RWPE2 (cell line): ENCODE measurements around the gene DDX3X.
A peak's percentile ranks its signal among the peaks of the same experiment; 100 is the strongest.
"Not testable (repeated sequence)": the region's sequence is repeated elsewhere in the genome, so short reads cannot be mapped to it uniquely, and the experiment has no call there.

Experiments
- ATAC-seq: fragments of 200-7000 bp; cut with Tn5 transposase; 3 replicates; pipeline ENCODE4 v1.9.1; 2021; ENCODE audit warnings: low read depth
- DNase-seq: peaks from one replicate; pipeline ENCODE4 v3.0.0-alpha.2; 2020; ENCODE audit warnings: low spot score
- H3K27ac ChIP-seq: fragments of 450-650 bp; 2 replicates; pipeline ENCODE4 v1.5.1; 2017; ENCODE audit warnings: mild to moderate bottlenecking; ENCODE audit not compliant: poor library complexity, severe bottlenecking
- H3K27me3 ChIP-seq: fragments of 250-450 bp; sonication (Bioruptor Pico); 2 replicates; pipeline ENCODE4 v1.5.1; 2021; ENCODE audit warnings: mild to moderate bottlenecking, moderate library complexity; ENCODE audit not compliant: insufficient read depth, poor library complexity, severe bottlenecking
- H3K36me3 ChIP-seq: fragments of 250-450 bp; sonication (Bioruptor Pico); 2 replicates; pipeline ENCODE4 v1.5.1; 2020; ENCODE audit warnings: low read depth, mild to moderate bottlenecking, moderate library complexity
- H3K4me1 ChIP-seq: fragments of 250-450 bp; sonication (Bioruptor Pico); 2 replicates; pipeline ENCODE4 v1.5.1; 2021; ENCODE audit warnings: mild to moderate bottlenecking, moderate library complexity; ENCODE audit not compliant: insufficient read depth, poor library complexity, severe bottlenecking
- H3K4me3 ChIP-seq: fragments of 250-450 bp; sonication (Bioruptor Pico); 2 replicates; pipeline ENCODE4 v1.5.1; 2021; ENCODE audit warnings: mild to moderate bottlenecking, moderate library complexity; ENCODE audit not compliant: severe bottlenecking
- H3K9me3 ChIP-seq: fragments of 250-450 bp; sonication (Bioruptor Pico); 2 replicates; pipeline ENCODE4 v1.5.1; 2021; ENCODE audit warnings: mild to moderate bottlenecking, moderate library complexity; ENCODE audit not compliant: severe bottlenecking
- TF ChIP-seq, protein P1 (sequence below): fragments of 450-650 bp; IDR thresholded peaks from one replicate; pipeline ENCODE4 v1.5.1; 2017; ENCODE audit warnings: mild to moderate bottlenecking, moderate library complexity; ENCODE audit not compliant: poor library complexity, severe bottlenecking

The DDX3X gene

DNA sequence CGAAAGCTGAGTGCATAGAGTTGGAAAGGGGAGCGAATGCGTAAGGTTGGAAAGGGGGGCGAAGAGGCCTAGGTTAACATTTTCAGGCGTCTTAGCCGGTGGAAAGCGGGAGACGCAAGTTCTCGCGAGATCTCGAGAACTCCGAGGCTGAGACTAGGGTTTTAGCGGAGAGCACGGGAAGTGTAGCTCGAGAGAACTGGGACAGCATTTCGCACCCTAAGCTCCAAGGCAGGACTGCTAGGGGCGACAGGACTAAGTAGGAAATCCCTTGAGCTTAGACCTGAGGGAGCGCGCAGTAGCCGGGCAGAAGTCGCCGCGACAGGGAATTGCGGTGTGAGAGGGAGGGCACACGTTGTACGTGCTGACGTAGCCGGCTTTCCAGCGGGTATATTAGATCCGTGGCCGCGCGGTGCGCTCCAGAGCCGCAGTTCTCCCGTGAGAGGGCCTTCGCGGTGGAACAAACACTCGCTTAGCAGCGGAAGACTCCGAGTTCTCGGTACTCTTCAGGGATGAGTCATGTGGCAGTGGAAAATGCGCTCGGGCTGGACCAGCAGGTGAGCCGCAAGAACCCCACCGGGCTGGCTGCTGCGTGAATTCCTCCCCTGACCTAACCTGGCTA is at the start of gene DDX3X:
Gene DDX3X (plus strand): TSS at position 419 of the 619 bp plus-strand sequence. CDS start 91 bp downstream, at position 510.
- peak within 1 kb of the TSS; percentile 95 for H3K27ac ChIP-seq
- peaks cover 37% of the 10 kb centered on the region for H3K36me3 ChIP-seq
- H3K4me3 ChIP-seq, result peak within 1 kb of the TSS; percentile 81
- H3K9me3 ChIP-seq, result no peaks in the 10 kb centered on the region
- H3K27me3 ChIP-seq, result no peaks in the 10 kb centered on the region
- H3K4me1 ChIP-seq, result peaks cover 9% of the 10 kb centered on the region
- peak; percentile 56 for ATAC-seq
- peak; percentile 72 for DNase-seq
- TF ChIP-seq, protein P1, sequence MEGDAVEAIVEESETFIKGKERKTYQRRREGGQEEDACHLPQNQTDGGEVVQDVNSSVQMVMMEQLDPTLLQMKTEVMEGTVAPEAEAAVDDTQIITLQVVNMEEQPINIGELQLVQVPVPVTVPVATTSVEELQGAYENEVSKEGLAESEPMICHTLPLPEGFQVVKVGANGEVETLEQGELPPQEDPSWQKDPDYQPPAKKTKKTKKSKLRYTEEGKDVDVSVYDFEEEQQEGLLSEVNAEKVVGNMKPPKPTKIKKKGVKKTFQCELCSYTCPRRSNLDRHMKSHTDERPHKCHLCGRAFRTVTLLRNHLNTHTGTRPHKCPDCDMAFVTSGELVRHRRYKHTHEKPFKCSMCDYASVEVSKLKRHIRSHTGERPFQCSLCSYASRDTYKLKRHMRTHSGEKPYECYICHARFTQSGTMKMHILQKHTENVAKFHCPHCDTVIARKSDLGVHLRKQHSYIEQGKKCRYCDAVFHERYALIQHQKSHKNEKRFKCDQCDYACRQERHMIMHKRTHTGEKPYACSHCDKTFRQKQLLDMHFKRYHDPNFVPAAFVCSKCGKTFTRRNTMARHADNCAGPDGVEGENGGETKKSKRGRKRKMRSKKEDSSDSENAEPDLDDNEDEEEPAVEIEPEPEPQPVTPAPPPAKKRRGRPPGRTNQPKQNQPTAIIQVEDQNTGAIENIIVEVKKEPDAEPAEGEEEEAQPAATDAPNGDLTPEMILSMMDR, result no peak

DNA sequence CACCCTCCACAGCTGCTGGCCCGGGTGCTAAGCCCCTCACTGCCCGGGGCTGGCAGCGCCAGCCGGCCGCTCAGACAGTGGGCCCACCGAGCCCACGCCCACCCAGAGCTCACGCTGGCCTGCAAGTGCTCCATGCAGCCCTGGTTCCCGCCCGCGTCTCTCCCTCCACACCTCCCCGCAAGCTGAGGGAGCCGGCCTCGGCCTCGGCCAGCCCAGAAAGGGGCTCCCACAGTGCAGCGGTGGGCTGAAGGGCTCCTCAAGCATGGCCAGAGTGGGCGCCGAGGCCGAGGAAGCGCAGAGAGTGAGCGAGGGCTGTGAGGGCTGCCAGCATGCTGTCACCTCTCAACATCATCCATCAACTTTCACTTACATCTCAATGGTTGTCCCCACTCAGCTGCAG is 48.0 kb upstream of the DDX3X start:
- H3K4me1 ChIP-seq, H3K36me3 ChIP-seq, H3K9me3 ChIP-seq, H3K4me3 ChIP-seq, DNase-seq, H3K27ac ChIP-seq, ATAC-seq, H3K27me3 ChIP-seq: not testable (repeated sequence)

DNA sequence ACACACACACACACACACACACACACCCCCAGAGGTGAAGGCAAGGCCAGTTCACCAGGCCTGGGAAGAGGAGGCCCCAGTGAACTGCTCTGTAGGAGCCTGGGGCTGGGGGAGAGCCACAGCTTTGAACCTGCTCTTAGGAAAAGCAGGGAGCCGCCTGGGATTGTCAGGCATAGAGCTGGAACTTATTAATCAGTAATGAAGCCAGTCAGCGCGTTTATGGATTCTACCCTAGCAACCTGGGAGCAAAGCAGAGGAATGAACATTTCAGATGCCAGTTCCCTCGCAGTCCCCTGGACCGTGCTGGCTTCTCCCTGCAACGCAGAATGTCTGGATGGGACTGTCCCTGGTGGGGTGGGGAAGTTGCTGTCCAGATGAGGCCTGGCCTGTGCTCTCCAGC is 45.3 kb upstream of the DDX3X start:
- TF ChIP-seq, protein P1, result no peak

DNA sequence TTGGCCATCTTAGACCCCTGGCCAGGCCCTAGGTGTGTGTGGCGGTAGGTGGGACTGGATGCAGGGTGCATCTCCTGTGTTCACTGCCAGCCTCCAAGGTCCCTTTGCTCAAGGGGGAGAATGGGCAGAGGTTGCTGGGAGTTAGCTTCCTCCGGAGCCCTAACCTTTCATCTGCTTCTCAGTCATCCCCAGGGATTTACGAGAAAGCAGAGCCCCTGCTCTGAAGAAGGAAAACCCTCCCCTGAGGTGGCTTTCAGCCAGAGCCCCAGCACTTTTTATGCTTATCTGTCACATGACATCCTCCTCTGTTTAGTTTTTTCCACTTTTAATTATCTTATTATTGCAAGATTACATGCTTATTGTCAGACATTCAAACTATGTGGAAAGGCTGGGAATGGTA is 44.9 kb upstream of the DDX3X start:
- Histone ChIP-seq H3K27me3 (no peaks in the 10 kb centered on the region), H3K27ac (no peak overlapping the region), H3K36me3 (no peaks in the 10 kb centered on the region), H3K4me1 (no peaks in the 10 kb centered on the region), H3K9me3 (no peaks in the 10 kb centered on the region), H3K4me3 (no peak overlapping the region)
- TF ChIP-seq, protein P1, result no peak
- ATAC-seq, result no peak
- DNase-seq, result no peak

More for the DNA sequence above, 45.3 kb upstream of the DDX3X start:
- Histone ChIP-seq H3K9me3 (no peaks in the 10 kb centered on the region), H3K27me3 (no peaks in the 10 kb centered on the region), H3K27ac (no peak overlapping the region), H3K4me3 (no peak overlapping the region), H3K36me3 (no peaks in the 10 kb centered on the region), H3K4me1 (no peaks in the 10 kb centered on the region)
- no peak for ATAC-seq
- DNase-seq, result no peak

DNA sequence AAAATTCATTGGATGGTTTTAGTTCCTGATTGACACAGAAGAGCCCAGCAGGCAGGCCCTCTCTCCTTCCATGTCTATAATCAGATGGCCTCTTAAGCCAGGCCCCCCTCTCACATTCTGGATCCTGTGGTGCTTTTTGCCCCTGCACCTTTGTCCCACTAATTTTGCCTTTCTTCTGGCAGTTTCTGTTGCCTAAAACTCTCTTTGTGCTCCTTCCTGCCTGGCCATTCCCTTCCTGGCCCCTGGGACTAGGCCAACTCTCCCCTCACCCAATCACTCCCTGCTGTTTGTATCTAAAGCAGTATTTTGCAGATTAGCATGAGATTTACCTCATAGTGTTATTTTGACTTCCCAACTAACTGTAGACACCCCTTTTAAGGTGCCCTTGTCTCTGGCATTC is 42.7 kb upstream of the DDX3X start:
- ATAC-seq, result no peak
- no peak for DNase-seq
- Histone ChIP-seq H3K4me3 (no peak overlapping the region), H3K4me1 (no peaks in the 10 kb centered on the region), H3K27me3 (no peaks in the 10 kb centered on the region), H3K36me3 (no peaks in the 10 kb centered on the region), H3K9me3 (no peaks in the 10 kb centered on the region), H3K27ac (no peak overlapping the region)
- TF ChIP-seq, protein P1, result no peak
